Upper lobe of left lung (tissue), 4 donors: ENCODE results near the gene TMEM33.

Experiments
- POLR2A ChIP-seq, 4 donors: fragments of 450-650 bp; IDR thresholded peaks; one replicate each; pipeline ENCODE4 v1.5.1; 2016 to 2017; ENCODE audit warnings: antibody characterized with exemption in 4 of 4, mild to moderate bottlenecking in 2 of 4
- POLR2AphosphoS5 ChIP-seq, 2 donors: sonication (generic); formaldehyde crosslinking; IDR thresholded peaks; one replicate each; pipeline ENCODE4 v1.5.1; 2017; ENCODE audit warnings: antibody characterized with exemption in 2 of 2
- TF ChIP-seq, protein P1 (sequence below), 6 experiments: fragments of 450-650 bp in 4 of 6; fragments of 200-600 bp in 2 of 6; sonication (generic) in 2 of 6; IDR thresholded peaks; one replicate each; pipeline ENCODE4 v1.5.1; 2016 to 2019; ENCODE audit warnings: antibody characterized with exemption in 6 of 6

- TF ChIP-seq POLR2AphosphoS5 (IDR thresholded peaks at IDR 0.05) (no peak), POLR2A (IDR thresholded peaks at IDR 0.05) (no peak)
- TF ChIP-seq, protein P1, sequence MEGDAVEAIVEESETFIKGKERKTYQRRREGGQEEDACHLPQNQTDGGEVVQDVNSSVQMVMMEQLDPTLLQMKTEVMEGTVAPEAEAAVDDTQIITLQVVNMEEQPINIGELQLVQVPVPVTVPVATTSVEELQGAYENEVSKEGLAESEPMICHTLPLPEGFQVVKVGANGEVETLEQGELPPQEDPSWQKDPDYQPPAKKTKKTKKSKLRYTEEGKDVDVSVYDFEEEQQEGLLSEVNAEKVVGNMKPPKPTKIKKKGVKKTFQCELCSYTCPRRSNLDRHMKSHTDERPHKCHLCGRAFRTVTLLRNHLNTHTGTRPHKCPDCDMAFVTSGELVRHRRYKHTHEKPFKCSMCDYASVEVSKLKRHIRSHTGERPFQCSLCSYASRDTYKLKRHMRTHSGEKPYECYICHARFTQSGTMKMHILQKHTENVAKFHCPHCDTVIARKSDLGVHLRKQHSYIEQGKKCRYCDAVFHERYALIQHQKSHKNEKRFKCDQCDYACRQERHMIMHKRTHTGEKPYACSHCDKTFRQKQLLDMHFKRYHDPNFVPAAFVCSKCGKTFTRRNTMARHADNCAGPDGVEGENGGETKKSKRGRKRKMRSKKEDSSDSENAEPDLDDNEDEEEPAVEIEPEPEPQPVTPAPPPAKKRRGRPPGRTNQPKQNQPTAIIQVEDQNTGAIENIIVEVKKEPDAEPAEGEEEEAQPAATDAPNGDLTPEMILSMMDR (IDR thresholded peaks at IDR 0.05): no peak
Measured at GRCh38 chr4:41932988-41933387, 2.2 kb upstream of the TMEM33 start.
